Fibroblast of lung (primary cell): ENCODE measurements around the gene HSPG2. TPM values are rescaled to one million over a fixed set of nuclear protein-coding genes. Genes with fewer than 3 reads are reported as not detected.
A peak's percentile ranks its signal among the peaks of the same experiment; 100 is the strongest.

Experiments used
- DNase-seq, 2 donors: peaks; one replicate each; pipeline versions ENCODE4 v3.0.0 to v3.0.0-alpha.2; 2010; ENCODE audit warnings: low read depth in 2 of 2
- H2AFZ ChIP-seq: 2 replicates; pipeline ENCODE4 v1.5.1; 2012; ENCODE audit warnings: low read length, control low read depth, inconsistent platforms
- H3K27ac ChIP-seq: 2 replicates; pipeline ENCODE4 v1.5.1; 2011; ENCODE audit warnings: low read length, control low read depth; ENCODE audit not compliant: insufficient read depth
- H3K27me3 ChIP-seq: 2 replicates; pipeline ENCODE4 v1.5.1; 2011; ENCODE audit warnings: mild to moderate bottlenecking, low read length; ENCODE audit not compliant: control insufficient read depth, insufficient read depth
- H3K36me3 ChIP-seq: 2 replicates; pipeline ENCODE4 v1.5.1; 2011; ENCODE audit warnings: low read length; ENCODE audit not compliant: control insufficient read depth, insufficient read depth
- H3K4me1 ChIP-seq: 2 replicates; pipeline ENCODE4 v1.5.1; 2011; ENCODE audit warnings: low read length; ENCODE audit not compliant: control insufficient read depth, insufficient read depth; ENCODE audit errors: extremely low read depth
- H3K4me2 ChIP-seq: 2 replicates; pipeline ENCODE4 v1.5.1; 2011; ENCODE audit warnings: low read length, control low read depth; ENCODE audit not compliant: insufficient read depth; ENCODE audit errors: extremely low read depth
- H3K4me3 ChIP-seq, 4 experiments: fragments of 200-600 bp in 1 of 4; sonication (generic) in 1 of 4; replicated peaks in 1 of 4; 2 replicates each; pipeline ENCODE4 v1.5.1; 2011 to 2016; ENCODE audit warnings: low read length in 4 of 4, low read depth in 3 of 4, mild to moderate bottlenecking in 3 of 4, control low read depth in 2 of 4, inconsistent platforms in 1 of 4, mixed read lengths in 1 of 4; ENCODE audit not compliant: insufficient read depth in 1 of 4; ENCODE audit errors: control extremely low read depth in 1 of 4
- H3K79me2 ChIP-seq: 2 replicates; pipeline ENCODE4 v1.5.1; 2012; ENCODE audit warnings: mild to moderate bottlenecking, low read length, inconsistent platforms; ENCODE audit not compliant: control insufficient read depth, insufficient read depth
- H3K9ac ChIP-seq: 2 replicates; pipeline ENCODE4 v1.5.1; 2011; ENCODE audit warnings: mild to moderate bottlenecking, low read length, control low read depth; ENCODE audit not compliant: insufficient read depth
- H3K9me3 ChIP-seq: 2 replicates; pipeline ENCODE4 v1.5.1; 2012; ENCODE audit warnings: low read depth, low read length; ENCODE audit not compliant: control insufficient read depth, insufficient read depth
- H4K20me1 ChIP-seq: 2 replicates; pipeline ENCODE4 v1.5.1; 2011; ENCODE audit warnings: low read length; ENCODE audit not compliant: control insufficient read depth, insufficient read depth; ENCODE audit errors: extremely low read depth
- CTCF ChIP-seq, 2 donors: IDR thresholded peaks in 1 of 2; conservative IDR thresholded peaks in 1 of 2; 1 replicate in 1 of 2; 2 replicates in 1 of 2; pipeline ENCODE4 v1.5.1; 2011 to 2012; ENCODE audit warnings: low read length in 2 of 2, control low read depth in 1 of 2, inconsistent platforms in 1 of 2, low read depth in 1 of 2, mild to moderate bottlenecking in 1 of 2
- EZH2 ChIP-seq: IDR thresholded peaks from 2 replicates; pipeline ENCODE4 v1.5.1; 2012; ENCODE audit warnings: low read length, control low read depth, mild to moderate bottlenecking; ENCODE audit errors: missing control alignments
- polyA plus RNA-seq, 2 donors: library from polyadenylated mRNA; depleted of rRNA in 1 of 2; stranded (reverse) in 1 of 2; unstranded in 1 of 2; fragments of >200 nt; gene quantifications; 2 replicates each; pipeline ENCODE4 v1.2.1, GENCODE V29; 2011 to 2012; ENCODE audit warnings: missing spikeins in 1 of 2
- total RNA-seq: library from RNA; depleted of rRNA; stranded (reverse); fragments of >200 nt; gene quantifications from 2 replicates; pipeline ENCODE4 v1.2.1, GENCODE V29; 2014

Gene HSPG2
- total and polyA plus RNA-seq, 2 donors (not counting 1 experiment from before 2014, with no cell fraction given), result 40.7 to 88.4 TPM

- Histone ChIP-seq H3K4me1 (peaks cover 3% of the 10 kb centered on the region), H3K79me2 (no peaks in the 10 kb centered on the region), H3K9me3 (no peaks in the 10 kb centered on the region), H4K20me1 (no peaks in the 10 kb centered on the region), H3K27ac (no peak overlapping the region), H2AFZ (no peak overlapping the region), H3K36me3 (no peaks in the 10 kb centered on the region), H3K4me3 (no peak overlapping the region), H3K9ac (no peak overlapping the region), H3K4me2 (peak overlapping the region; percentile 4), H3K27me3 (no peaks in the 10 kb centered on the region)
- DNase-seq, result peak; percentile 40 to 56
- TF ChIP-seq CTCF (conservative IDR thresholded peaks at IDR 0.05 in 1 of 2, IDR thresholded peaks at IDR 0.05 in 1 of 2; ENCODE audit: low read depth in 1 of 2, low read length in 2 of 2) (peak; percentile 89 to 98), EZH2 (no peak)
These were observed 26.5 kb upstream of the HSPG2 start for GRCh38 chr1:21963477-21964217.

- Histone ChIP-seq H3K27ac (no peak overlapping the region), H3K9me3 (no peaks in the 10 kb centered on the region), H3K4me3 (no peak overlapping the region), H4K20me1 (no peaks in the 10 kb centered on the region), H3K9ac (no peak overlapping the region), H3K27me3 (no peaks in the 10 kb centered on the region), H3K4me1 (peaks cover 4% of the 10 kb centered on the region), H3K36me3 (no peaks in the 10 kb centered on the region), H2AFZ (no peak overlapping the region), H3K79me2 (no peaks in the 10 kb centered on the region), H3K4me2 (no peak overlapping the region)
- TF ChIP-seq CTCF (conservative IDR thresholded peaks at IDR 0.05 in 1 of 2, IDR thresholded peaks at IDR 0.05 in 1 of 2; ENCODE audit: low read depth in 1 of 2, low read length in 2 of 2) (no peak), EZH2 (no peak)
- no peak for DNase-seq
These were observed 24.7 kb upstream of the HSPG2 start for GRCh38 chr1:21961799-21962198.

- Histone ChIP-seq H4K20me1 (no peaks in the 10 kb centered on the region), H3K27me3 (no peaks in the 10 kb centered on the region), H3K4me2 (no peak overlapping the region), H3K9me3 (no peaks in the 10 kb centered on the region), H3K4me1 (peaks cover 6% of the 10 kb centered on the region), H3K9ac (no peak overlapping the region), H3K79me2 (no peaks in the 10 kb centered on the region), H2AFZ (no peak overlapping the region), H3K4me3 (no peak overlapping the region), H3K36me3 (no peaks in the 10 kb centered on the region), H3K27ac (no peak overlapping the region)
- no peak for DNase-seq
- TF ChIP-seq CTCF (conservative IDR thresholded peaks at IDR 0.05 in 1 of 2, IDR thresholded peaks at IDR 0.05 in 1 of 2; ENCODE audit: low read depth in 1 of 2, low read length in 2 of 2) (no peak), EZH2 (no peak)
These were observed 24.2 kb upstream of the HSPG2 start for GRCh38 chr1:21961337-21961736.
